ENCODE measurements around the gene CCDC88B. TPM values are rescaled to one million over a fixed set of nuclear protein-coding genes. Genes with fewer than 3 reads are reported as not detected.

Gene CCDC88B
- total and polyA plus RNA-seq, 3 donors from 2014 or later, result 16.6 to 28.5 (median 23.5) TPM

- intact Hi-C loops (cut with DNase I; ENCODE audit: low total_unique reads), result no loop called here
- WGBS, 2 donors, result 10 to 13% methylated on average over 14 of the region's 14 CpGs
- DNase-seq, result peak; percentile 90
Observed at GRCh38 chr11:64378335-64378880, 38.4 kb downstream of the CCDC88B start.

GRCh38 chr11:64379160-64379559, 39.2 kb downstream of the CCDC88B start:
- WGBS, 2 donors, result 26 to 44% methylated on average over 15 of the region's 15 CpGs
- Histone ChIP-seq H3K36me3 (ENCODE audit: low read depth, missing control alignments) (no peaks in the 10 kb centered on the region), H3K4me3 (no peak overlapping the region), H3K4me1 (peaks cover 11% of the 10 kb centered on the region), H3K9me3 (no peaks in the 10 kb centered on the region), H3K27me3 (no peaks in the 10 kb centered on the region), H3K27ac (peak overlapping the region in 1 of 2 donors; percentile 64)
- TF ChIP-seq POLR2A (IDR thresholded peaks at IDR 0.05), result no peak
- TF ChIP-seq CTCF (IDR thresholded peaks at IDR 0.05), result no peak
- intact Hi-C loops (cut with DNase I; ENCODE audit: low total_unique reads), result no loop called here
- DNase-seq, result peak; percentile 60

More at GRCh38 chr11:64378335-64378880, 38.4 kb downstream of the CCDC88B start:
- TF ChIP-seq POLR2A (IDR thresholded peaks at IDR 0.05) (no peak), CTCF (IDR thresholded peaks at IDR 0.05) (no peak)
- H3K27me3 ChIP-seq, result no peaks in the 10 kb centered on the region
- no peaks in the 10 kb centered on the region for H3K9me3 ChIP-seq
- no peak overlapping the region for H3K4me3 ChIP-seq
- H3K4me1 ChIP-seq, result peaks cover 11% of the 10 kb centered on the region
- peak overlapping the region in 1 of 2 donors; percentile 64 for H3K27ac ChIP-seq
- H3K36me3 ChIP-seq (ENCODE audit: low read depth, missing control alignments), result no peaks in the 10 kb centered on the region

- DNase-seq, result no peak
- Histone ChIP-seq H3K27me3 (no peaks in the 10 kb centered on the region), H3K4me1 (peaks cover 15% of the 10 kb centered on the region), H3K4me3 (no peak overlapping the region), H3K9me3 (no peaks in the 10 kb centered on the region), H3K27ac (no peak overlapping the region), H3K36me3 (ENCODE audit: low read depth, missing control alignments) (no peaks in the 10 kb centered on the region)
- intact Hi-C loops (cut with DNase I; ENCODE audit: low total_unique reads), result no loop called here
- WGBS, 2 donors, result 56 to 59% methylated on average over 31 to 35 of the region's 35 CpGs
- TF ChIP-seq POLR2A (IDR thresholded peaks at IDR 0.05) (no peak), CTCF (IDR thresholded peaks at IDR 0.05) (no peak)
Observed at GRCh38 chr11:64379817-64380709, 40.1 kb downstream of the CCDC88B start.

- no peaks in the 10 kb centered on the region for H3K36me3 ChIP-seq (ENCODE audit: low read depth, missing control alignments)
- H3K27ac ChIP-seq, result no peak overlapping the region
- no peak for DNase-seq
- peaks cover 22% of the 10 kb centered on the region for H3K4me1 ChIP-seq
- WGBS, 2 donors, result 78 to 79% methylated on average over 6 of the region's 6 CpGs
- intact Hi-C loops (cut with DNase I; ENCODE audit: low total_unique reads), result no loop called here
- H3K9me3 ChIP-seq, result no peaks in the 10 kb centered on the region
- H3K4me3 ChIP-seq, result no peak overlapping the region
- no peaks in the 10 kb centered on the region for H3K27me3 ChIP-seq
- TF ChIP-seq CTCF (IDR thresholded peaks at IDR 0.05), result no peak
Observed at GRCh38 chr11:64381350-64381749, 41.3 kb downstream of the CCDC88B start.

Data from testis (tissue), 3 donors.